ENCODE data around the gene SPAG8.

Gene SPAG8

DNA sequence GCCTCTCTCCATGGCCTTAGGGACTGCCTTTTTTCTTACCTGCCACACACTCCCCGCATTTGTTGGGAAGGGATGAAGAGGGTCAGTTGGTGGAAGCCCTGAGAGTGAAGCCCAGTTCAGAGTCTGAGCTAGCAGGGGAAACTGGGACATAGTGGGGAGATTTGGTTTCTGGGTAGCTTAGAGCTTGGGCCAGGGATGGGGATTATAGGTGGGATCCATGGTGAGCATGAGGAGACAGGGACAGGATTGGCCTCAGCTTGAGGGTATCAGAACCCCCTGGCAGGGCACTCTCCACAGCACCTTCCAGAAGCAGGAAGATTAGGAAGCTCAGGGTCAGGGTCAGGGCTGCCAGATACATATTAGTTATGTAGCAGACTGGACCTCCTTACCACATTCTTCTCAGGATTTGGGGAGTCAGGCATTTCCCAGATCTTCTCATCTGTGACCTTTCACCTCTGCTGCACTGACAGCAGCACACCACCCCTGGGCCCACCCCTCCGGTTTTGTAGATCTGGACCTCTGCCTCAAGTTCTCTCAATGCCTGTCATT lies 40.3 kb upstream of the SPAG8 start:
- WGBS, 2 experiments (ENCODE audit: insufficient coverage in 2 of 2), result 100% methylated on average over 1 of the region's 2 CpGs
- no peaks in the 10 kb centered on the region for H3K9me3 ChIP-seq (ENCODE audit: control insufficient read depth, low read length)
- H3K27ac ChIP-seq (ENCODE audit: low read depth, low read length, severe bottlenecking), result no peak overlapping the region
- H3K36me3 ChIP-seq (ENCODE audit: control insufficient read depth, insufficient read depth, low read length), result no peaks in the 10 kb centered on the region
- H3K4me3 ChIP-seq (ENCODE audit: extremely low read depth, insufficient read depth, low read length, poor library complexity, severe bottlenecking), result no peak overlapping the region
- H3K4me1 ChIP-seq (ENCODE audit: control insufficient read depth, insufficient read depth, low read length, poor library complexity, severe bottlenecking), result no peaks in the 10 kb centered on the region

DNA sequence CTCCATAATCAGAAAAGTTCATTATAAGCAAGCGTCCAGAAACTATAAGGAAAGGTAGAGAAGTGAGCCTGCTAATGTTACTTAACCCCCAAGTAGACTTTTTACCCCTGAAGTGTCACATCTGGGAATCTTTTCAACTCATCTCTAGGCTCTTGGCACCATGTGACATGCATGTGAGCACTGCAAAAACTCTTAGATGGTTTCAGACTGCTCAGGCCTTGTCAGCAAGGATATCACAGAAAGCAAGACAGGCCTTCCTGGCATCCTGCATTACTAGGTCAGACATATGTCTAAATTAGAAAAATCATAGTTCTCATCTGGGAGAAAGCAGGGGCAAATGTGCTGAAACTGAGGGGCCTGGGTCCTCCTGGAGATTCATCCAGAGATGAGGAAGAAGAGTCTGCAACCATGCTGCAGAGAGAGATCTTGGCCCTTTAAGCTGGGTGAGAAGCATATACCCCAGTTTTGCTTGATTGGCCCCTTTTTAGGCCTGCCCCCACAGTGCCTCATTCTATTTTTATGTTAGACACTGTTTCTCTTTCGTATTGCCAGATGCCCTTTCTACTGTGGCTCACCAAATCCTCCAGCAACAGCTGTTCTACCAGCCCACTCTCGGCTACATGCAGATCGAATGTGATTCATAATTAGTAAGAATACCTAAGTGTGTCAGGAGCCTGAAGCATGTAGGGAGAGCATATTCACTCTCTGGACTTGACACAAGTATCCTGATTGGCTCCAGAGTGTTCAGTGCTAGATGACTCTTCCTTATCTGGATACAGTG lies 35.9 kb upstream of the SPAG8 start:
- Histone ChIP-seq H3K27ac (ENCODE audit: low read depth, low read length, severe bottlenecking) (no peak overlapping the region), H3K4me3 (ENCODE audit: extremely low read depth, insufficient read depth, low read length, poor library complexity, severe bottlenecking) (no peak overlapping the region), H3K4me1 (ENCODE audit: control insufficient read depth, insufficient read depth, low read length, poor library complexity, severe bottlenecking) (peaks cover 5% of the 10 kb centered on the region), H3K9me3 (ENCODE audit: control insufficient read depth, low read length) (no peaks in the 10 kb centered on the region), H3K36me3 (ENCODE audit: control insufficient read depth, insufficient read depth, low read length) (peaks cover 7% of the 10 kb centered on the region)
- 90 to 100% methylated on average over 2 of the region's 4 CpGs for WGBS, 2 experiments (ENCODE audit: insufficient coverage in 2 of 2)

DNA sequence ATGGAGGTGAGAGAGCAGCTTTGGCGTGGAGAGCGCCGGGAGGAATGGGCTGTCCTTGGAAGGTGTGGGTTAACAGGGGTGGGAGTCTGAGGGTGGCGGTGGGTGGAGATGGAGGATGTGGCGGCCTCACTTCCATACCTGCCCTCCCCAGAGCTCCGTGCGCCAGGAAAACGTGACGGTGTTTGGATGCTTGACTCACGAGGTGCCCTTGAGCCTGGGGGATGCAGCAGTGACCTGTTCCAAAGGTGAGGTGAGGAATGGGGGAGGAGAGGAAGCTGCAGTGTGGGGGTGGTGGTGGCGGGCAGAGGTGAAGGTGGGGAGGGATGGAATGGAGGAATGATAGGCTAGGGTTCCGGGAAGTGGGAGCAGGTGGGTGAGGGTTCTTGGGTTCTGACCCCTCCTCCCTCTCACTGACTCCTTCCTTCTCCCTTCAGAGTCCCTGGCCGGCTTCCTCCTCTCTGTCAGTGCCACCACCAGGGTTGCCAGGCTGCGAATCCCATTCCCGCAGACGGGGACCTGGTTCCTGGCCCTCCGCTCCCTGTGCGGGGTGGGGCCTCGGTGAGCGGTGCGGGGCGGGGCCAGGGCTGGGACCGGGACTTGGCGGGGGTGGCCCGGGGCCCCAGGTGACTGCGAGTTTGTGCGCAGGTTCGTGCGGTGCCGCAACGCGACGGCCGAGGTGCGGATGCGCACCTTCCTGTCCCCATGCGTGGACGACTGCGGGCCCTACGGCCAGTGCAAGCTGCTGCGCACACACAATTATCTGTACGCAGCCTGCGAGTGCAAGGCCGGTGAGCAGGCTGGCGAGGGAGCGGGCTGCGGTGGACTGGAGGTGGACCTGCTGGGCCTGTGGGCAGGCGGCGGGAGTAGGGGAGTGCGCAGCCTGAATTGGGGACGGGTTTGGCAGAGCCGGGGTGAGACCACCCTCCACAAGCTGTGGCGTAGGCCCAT lies 34.0 kb upstream of the SPAG8 start:
- WGBS, 2 experiments (ENCODE audit: insufficient coverage in 2 of 2), result 64 to 73% methylated on average over 45 to 47 of the region's 53 CpGs
- Histone ChIP-seq H3K4me3 (ENCODE audit: extremely low read depth, insufficient read depth, low read length, poor library complexity, severe bottlenecking) (no peak overlapping the region), H3K9me3 (ENCODE audit: control insufficient read depth, low read length) (no peaks in the 10 kb centered on the region), H3K4me1 (ENCODE audit: control insufficient read depth, insufficient read depth, low read length, poor library complexity, severe bottlenecking) (peaks cover 5% of the 10 kb centered on the region), H3K36me3 (ENCODE audit: control insufficient read depth, insufficient read depth, low read length) (peaks cover 7% of the 10 kb centered on the region), H3K27ac (ENCODE audit: low read depth, low read length, severe bottlenecking) (no peak overlapping the region)

DNA sequence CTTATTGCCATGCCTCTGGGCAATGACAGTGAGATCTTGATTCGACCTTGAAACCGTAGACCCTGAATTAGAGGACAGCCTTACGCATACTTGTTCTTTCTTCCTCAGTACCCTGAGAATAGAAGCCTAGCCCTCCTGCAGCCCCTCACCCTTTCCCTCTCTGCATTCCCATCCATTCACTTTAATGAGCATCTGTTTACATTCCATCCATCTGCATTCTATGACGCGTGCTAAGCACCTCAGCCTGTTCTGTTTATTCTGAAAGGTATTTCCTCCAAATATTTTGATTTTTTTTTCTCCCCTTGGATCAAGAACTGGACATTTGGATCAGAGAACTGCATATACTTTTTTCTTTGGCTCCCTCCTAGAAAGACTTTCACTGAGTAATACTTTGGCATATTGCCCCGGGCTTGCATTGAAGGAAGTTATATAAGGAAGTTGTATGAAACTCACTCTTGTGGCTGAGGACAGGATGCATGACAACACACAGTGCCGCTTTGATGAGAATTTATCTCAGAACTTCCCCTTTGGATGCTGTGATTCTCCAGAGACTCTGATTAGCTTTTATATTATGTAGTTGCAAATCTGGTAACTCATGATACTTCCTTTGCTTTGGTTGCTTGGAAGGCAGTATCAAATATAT lies 32.7 kb upstream of the SPAG8 start:
- Histone ChIP-seq H3K4me1 (ENCODE audit: control insufficient read depth, insufficient read depth, low read length, poor library complexity, severe bottlenecking) (peaks cover 5% of the 10 kb centered on the region), H3K9me3 (ENCODE audit: control insufficient read depth, low read length) (no peaks in the 10 kb centered on the region), H3K27ac (ENCODE audit: low read depth, low read length, severe bottlenecking) (no peak overlapping the region), H3K36me3 (ENCODE audit: control insufficient read depth, insufficient read depth, low read length) (peaks cover 7% of the 10 kb centered on the region), H3K4me3 (ENCODE audit: extremely low read depth, insufficient read depth, low read length, poor library complexity, severe bottlenecking) (no peak overlapping the region)
- WGBS, 2 experiments (ENCODE audit: insufficient coverage in 2 of 2), result 43 to 74% methylated on average over 4 to 5 of the region's 7 CpGs

DNA sequence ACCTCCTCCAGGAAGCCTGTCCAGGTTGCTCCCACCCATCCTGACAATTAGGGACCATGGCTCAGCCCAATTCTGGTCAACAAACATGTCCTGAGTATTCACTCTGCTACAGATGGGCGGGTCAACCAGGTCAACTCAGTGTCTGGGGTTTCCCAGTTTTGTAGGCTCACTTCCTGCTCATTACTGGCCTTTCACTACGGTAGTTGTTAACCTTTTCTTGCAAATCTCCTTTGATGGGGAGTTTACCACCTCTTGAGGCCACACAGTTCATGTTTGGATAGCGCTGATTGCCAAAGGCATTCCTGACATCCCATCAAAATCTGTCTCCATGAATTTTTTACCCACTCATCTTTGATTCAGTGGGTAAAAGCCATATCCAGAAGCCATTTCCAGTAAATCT lies 30.7 kb upstream of the SPAG8 start:
- Histone ChIP-seq H3K4me3 (ENCODE audit: extremely low read depth, insufficient read depth, low read length, poor library complexity, severe bottlenecking) (no peak overlapping the region), H3K36me3 (ENCODE audit: control insufficient read depth, insufficient read depth, low read length) (peaks cover 7% of the 10 kb centered on the region), H3K4me1 (ENCODE audit: control insufficient read depth, insufficient read depth, low read length, poor library complexity, severe bottlenecking) (peaks cover 5% of the 10 kb centered on the region), H3K9me3 (ENCODE audit: control insufficient read depth, low read length) (no peaks in the 10 kb centered on the region), H3K27ac (ENCODE audit: low read depth, low read length, severe bottlenecking) (no peak overlapping the region)
- WGBS, 2 experiments (ENCODE audit: insufficient coverage in 2 of 2), result 79 to 100% methylated on average over 2 to 3 of the region's 3 CpGs

DNA sequence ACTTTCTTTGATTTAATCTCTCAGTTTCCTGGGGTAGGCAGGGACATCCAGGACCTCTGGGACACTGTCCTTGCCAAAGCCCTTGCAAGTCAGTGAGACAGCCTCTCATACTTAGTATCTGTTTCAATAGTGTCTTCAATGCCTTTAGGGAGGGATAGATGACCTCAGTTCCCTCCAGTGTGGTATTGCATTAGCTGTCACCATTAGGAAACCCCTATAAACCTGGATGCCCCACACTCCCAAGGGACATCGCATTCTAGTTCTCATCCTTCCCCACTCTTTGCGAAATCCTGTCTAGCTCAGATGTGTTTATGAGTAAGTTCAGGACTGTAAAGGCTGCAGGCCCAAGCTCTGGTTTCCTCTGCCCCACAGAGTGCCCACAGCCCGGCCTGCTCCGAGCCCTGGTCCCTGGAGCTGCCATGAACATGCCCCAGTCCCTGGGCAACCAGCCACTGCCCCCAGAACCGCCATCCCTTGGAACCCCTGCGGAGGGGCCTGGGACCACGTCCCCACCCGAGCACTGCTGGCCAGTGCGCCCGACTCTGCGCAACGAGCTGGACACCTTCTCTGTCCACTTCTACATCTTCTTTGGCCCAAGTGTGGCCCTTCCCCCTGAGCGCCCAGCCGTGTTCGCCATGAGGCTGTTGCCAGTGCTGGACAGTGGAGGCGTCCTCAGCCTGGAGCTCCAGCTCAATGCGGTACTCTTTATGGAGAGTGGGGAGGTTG lies 30.1 kb upstream of the SPAG8 start:
- H3K4me3 ChIP-seq (ENCODE audit: extremely low read depth, insufficient read depth, low read length, poor library complexity, severe bottlenecking), result no peak overlapping the region
- 95% methylated on average over 11 to 15 of the region's 17 CpGs for WGBS, 2 experiments (ENCODE audit: insufficient coverage in 2 of 2)
- no peak overlapping the region for H3K27ac ChIP-seq (ENCODE audit: low read depth, low read length, severe bottlenecking)
- peaks cover 5% of the 10 kb centered on the region for H3K4me1 ChIP-seq (ENCODE audit: control insufficient read depth, insufficient read depth, low read length, poor library complexity, severe bottlenecking)
- no peaks in the 10 kb centered on the region for H3K9me3 ChIP-seq (ENCODE audit: control insufficient read depth, low read length)
- peaks cover 6% of the 10 kb centered on the region for H3K36me3 ChIP-seq (ENCODE audit: control insufficient read depth, insufficient read depth, low read length)

DNA sequence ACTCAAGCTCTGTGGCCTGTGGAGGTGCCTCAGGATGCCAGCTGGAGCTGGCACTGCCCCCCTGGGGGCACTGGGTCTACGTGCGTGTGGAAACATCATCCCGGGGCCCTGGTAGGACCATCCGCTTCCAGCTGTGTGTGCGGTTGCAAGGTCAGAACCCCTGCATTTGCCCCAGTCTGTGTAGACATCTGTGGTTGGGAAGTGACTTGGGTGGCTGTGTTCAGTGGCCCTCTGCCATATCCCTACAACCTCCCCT lies 29.5 kb upstream of the SPAG8 start:
- Histone ChIP-seq H3K4me1 (ENCODE audit: control insufficient read depth, insufficient read depth, low read length, poor library complexity, severe bottlenecking) (peaks cover 9% of the 10 kb centered on the region), H3K36me3 (ENCODE audit: control insufficient read depth, insufficient read depth, low read length) (peaks cover under 1% of the 10 kb centered on the region), H3K27ac (ENCODE audit: low read depth, low read length, severe bottlenecking) (no peak overlapping the region), H3K9me3 (ENCODE audit: control insufficient read depth, low read length) (no peaks in the 10 kb centered on the region), H3K4me3 (ENCODE audit: extremely low read depth, insufficient read depth, low read length, poor library complexity, severe bottlenecking) (no peak overlapping the region)
- WGBS, 2 experiments (ENCODE audit: insufficient coverage in 2 of 2), result 90% methylated on average over 2 of the region's 5 CpGs; no CpG with 5 or more reads in 1 of the 2 experiments

DNA sequence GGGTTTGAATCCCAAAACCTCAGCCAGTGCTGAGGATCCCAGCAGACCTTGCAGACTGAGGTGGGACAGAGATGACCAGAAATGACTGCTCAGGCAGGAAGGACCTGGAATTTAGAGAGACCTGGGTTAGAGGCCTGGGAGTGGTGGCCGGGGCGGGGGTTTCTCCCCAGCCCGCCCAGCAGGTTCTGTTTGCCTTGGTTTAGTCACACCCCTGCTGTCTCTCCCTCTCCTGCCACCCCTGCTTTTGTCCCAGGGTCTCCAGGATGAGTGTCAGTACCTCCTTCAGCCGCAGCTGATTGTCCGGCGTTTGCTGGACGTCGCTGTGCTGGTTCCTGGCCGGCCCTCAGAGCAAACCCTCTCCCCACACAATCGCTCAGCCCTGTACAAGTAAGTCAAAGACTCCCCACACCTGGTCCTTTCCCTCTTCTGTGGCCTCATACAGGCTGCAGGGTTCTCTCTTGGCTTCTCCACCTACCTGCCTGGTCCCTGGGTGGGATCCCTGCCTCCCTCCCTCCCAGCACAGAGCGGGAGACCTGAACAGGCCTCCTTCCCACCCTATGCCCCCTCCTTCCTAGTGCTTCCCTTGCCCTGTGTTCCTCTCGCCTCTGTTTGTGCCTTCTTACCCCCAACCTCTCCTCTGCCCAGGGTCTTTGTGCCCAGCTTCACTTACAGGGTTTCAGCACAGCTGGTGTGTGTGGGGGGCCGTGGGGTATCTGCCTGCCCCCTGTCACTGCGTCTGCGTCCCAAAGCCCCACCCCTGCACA lies 29.0 kb upstream of the SPAG8 start:
- H3K36me3 ChIP-seq (ENCODE audit: control insufficient read depth, insufficient read depth, low read length), result no peaks in the 10 kb centered on the region
- WGBS, 2 experiments (ENCODE audit: insufficient coverage in 2 of 2), result 93% methylated on average over 10 to 13 of the region's 15 CpGs

DNA sequence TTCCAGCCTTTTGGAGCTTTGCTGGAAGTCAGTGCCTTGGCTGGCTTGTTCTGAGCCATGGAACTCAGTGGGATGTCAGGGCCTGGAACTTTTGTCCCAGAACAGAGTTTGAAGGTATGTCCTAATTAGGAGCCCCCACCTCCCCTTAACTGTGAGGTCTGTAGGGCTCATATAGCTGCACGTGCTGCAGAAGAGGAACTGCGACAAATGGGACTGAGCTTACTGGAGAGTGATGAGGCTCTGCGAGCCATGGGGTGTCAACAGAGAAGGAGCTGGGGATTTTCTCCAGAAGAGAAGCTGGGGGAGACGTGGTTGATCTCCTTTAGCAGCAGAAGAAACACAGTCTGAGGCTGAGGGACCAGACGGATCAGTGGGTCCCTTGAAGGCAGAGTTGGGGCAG lies 27.9 kb upstream of the SPAG8 start:
- H3K4me3 ChIP-seq (ENCODE audit: extremely low read depth, insufficient read depth, low read length, poor library complexity, severe bottlenecking), result no peak overlapping the region
- peaks cover 9% of the 10 kb centered on the region for H3K4me1 ChIP-seq (ENCODE audit: control insufficient read depth, insufficient read depth, low read length, poor library complexity, severe bottlenecking)
- no peaks in the 10 kb centered on the region for H3K36me3 ChIP-seq (ENCODE audit: control insufficient read depth, insufficient read depth, low read length)
- H3K9me3 ChIP-seq (ENCODE audit: control insufficient read depth, low read length), result no peaks in the 10 kb centered on the region
- 96 to 98% methylated on average over 5 of the region's 5 CpGs for WGBS, 2 experiments (ENCODE audit: insufficient coverage in 2 of 2)
- no peak overlapping the region for H3K27ac ChIP-seq (ENCODE audit: low read depth, low read length, severe bottlenecking)

More for the DNA sequence above, 29.0 kb upstream of the SPAG8 start:
- peaks cover 9% of the 10 kb centered on the region for H3K4me1 ChIP-seq (ENCODE audit: control insufficient read depth, insufficient read depth, low read length, poor library complexity, severe bottlenecking)
- H3K27ac ChIP-seq (ENCODE audit: low read depth, low read length, severe bottlenecking), result no peak overlapping the region
- H3K4me3 ChIP-seq (ENCODE audit: extremely low read depth, insufficient read depth, low read length, poor library complexity, severe bottlenecking), result no peak overlapping the region
- H3K9me3 ChIP-seq (ENCODE audit: control insufficient read depth, low read length), result no peaks in the 10 kb centered on the region

Measured in mesodermal cell (in vitro differentiated cells).